Measurements from ENCODE around the gene ZFAND2B.

DNA sequence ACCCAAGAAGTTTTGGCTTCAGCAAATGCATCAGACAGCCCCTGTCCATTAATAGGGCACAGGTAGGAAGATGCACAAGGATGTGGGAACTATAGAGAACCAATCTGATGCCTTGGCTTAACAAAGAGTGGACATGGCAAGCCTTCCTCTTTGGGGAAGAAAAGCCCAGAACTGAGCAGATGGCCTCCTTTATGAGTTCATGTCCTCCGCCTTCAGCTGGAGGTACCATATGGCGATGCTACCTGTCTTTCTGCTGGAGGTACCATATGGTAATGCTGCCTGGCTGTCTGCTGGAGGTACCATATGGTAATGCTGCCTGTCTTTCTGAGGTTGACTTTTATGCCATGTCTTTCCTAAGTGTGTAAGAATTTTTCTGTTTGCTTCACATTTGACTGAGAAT, 22.5 kb upstream of the ZFAND2B start:
- TF ChIP-seq, protein P1, sequence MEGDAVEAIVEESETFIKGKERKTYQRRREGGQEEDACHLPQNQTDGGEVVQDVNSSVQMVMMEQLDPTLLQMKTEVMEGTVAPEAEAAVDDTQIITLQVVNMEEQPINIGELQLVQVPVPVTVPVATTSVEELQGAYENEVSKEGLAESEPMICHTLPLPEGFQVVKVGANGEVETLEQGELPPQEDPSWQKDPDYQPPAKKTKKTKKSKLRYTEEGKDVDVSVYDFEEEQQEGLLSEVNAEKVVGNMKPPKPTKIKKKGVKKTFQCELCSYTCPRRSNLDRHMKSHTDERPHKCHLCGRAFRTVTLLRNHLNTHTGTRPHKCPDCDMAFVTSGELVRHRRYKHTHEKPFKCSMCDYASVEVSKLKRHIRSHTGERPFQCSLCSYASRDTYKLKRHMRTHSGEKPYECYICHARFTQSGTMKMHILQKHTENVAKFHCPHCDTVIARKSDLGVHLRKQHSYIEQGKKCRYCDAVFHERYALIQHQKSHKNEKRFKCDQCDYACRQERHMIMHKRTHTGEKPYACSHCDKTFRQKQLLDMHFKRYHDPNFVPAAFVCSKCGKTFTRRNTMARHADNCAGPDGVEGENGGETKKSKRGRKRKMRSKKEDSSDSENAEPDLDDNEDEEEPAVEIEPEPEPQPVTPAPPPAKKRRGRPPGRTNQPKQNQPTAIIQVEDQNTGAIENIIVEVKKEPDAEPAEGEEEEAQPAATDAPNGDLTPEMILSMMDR (IDR thresholded peaks at IDR 0.05) = no peak
- TF ChIP-seq CBFB (CRISPR knock-in tag; IDR thresholded peaks at IDR 0.05; ENCODE audit: low read depth) = no peak
- TF ChIP-seq FOXJ3 (CRISPR knock-in tag; IDR thresholded peaks at IDR 0.05; ENCODE audit: borderline replicate concordance) = no peak
- TF ChIP-seq NR3C1 (CRISPR knock-in tag; conservative IDR thresholded peaks at IDR 0.05; ENCODE audit: low read depth) = no peak
- TF ChIP-seq TP53 (CRISPR knock-in tag; IDR thresholded peaks at IDR 0.05) = no peak
- TF ChIP-seq, protein P2, sequence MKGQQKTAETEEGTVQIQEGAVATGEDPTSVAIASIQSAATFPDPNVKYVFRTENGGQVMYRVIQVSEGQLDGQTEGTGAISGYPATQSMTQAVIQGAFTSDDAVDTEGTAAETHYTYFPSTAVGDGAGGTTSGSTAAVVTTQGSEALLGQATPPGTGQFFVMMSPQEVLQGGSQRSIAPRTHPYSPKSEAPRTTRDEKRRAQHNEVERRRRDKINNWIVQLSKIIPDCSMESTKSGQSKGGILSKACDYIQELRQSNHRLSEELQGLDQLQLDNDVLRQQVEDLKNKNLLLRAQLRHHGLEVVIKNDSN (CRISPR knock-in tag; IDR thresholded peaks at IDR 0.05) = no peak
